GM18517 (cell line): Measurements from ENCODE around the gene SDK2.

Experiments
- ATAC-seq: cut with Tn5 transposase; IDR thresholded peaks from one replicate; pipeline ENCODE4 v1.9.1; 2021; ENCODE audit warnings: mild to moderate bottlenecking, moderate library complexity; ENCODE audit not compliant: unreplicated experiment

SDK2 gene

GRCh38 chr17:73644145-73645049 lies at the start of gene SDK2:
SDK2 (minus strand) TSS chr17:73644445; CDS start chr17:73644088, 357 bp downstream.
- ATAC-seq = no peak

- no peak for ATAC-seq
Observed at GRCh38 chr17:73693071-73693470, 48.8 kb upstream of the SDK2 start.

- ATAC-seq = no peak
Observed at GRCh38 chr17:73691321-73691766, 47.1 kb upstream of the SDK2 start.

GRCh38 chr17:73690676-73691075 lies 46.4 kb upstream of the SDK2 start:
- no peak for ATAC-seq

- ATAC-seq = no peak
Observed at GRCh38 chr17:73689596-73690275, 45.5 kb upstream of the SDK2 start.

- no peak for ATAC-seq
Observed at GRCh38 chr17:73686961-73687360, 42.7 kb upstream of the SDK2 start.

GRCh38 chr17:73686126-73686525 lies 41.9 kb upstream of the SDK2 start:
- no peak for ATAC-seq

- ATAC-seq = no peak
Observed at GRCh38 chr17:73684183-73684582, 39.9 kb upstream of the SDK2 start.

GRCh38 chr17:73683771-73684170 lies 39.5 kb upstream of the SDK2 start:
- no peak for ATAC-seq

GRCh38 chr17:73681946-73682345 lies 37.7 kb upstream of the SDK2 start:
- no peak for ATAC-seq

GRCh38 chr17:73679476-73679875 lies 35.2 kb upstream of the SDK2 start:
- ATAC-seq = no peak

GRCh38 chr17:73678999-73679398 lies 34.8 kb upstream of the SDK2 start:
- ATAC-seq = no peak

GRCh38 chr17:73669771-73670170 lies 25.5 kb upstream of the SDK2 start:
- ATAC-seq = no peak

GRCh38 chr17:73667181-73667959 lies 23.1 kb upstream of the SDK2 start:
- no peak for ATAC-seq

GRCh38 chr17:73663614-73664013 lies 19.4 kb upstream of the SDK2 start:
- ATAC-seq = no peak

GRCh38 chr17:73660366-73660765 lies 16.1 kb upstream of the SDK2 start:
- no peak for ATAC-seq

GRCh38 chr17:73658821-73659515 lies 14.7 kb upstream of the SDK2 start:
- no peak for ATAC-seq

GRCh38 chr17:73657473-73658116 lies 13.3 kb upstream of the SDK2 start:
- no peak for ATAC-seq

- no peak for ATAC-seq
Observed at GRCh38 chr17:73654241-73654640, 10.0 kb upstream of the SDK2 start.

GRCh38 chr17:73653810-73654209 lies 9.6 kb upstream of the SDK2 start:
- no peak for ATAC-seq
